GM12878 (cell line): ENCODE measurements around the gene LMBRD1. TPM values are rescaled to one million over a fixed set of nuclear protein-coding genes. Genes with fewer than 3 reads are reported as not detected.

ENCODE experiments used
- ATAC-seq: fragments of 200-7000 bp; cut with Tn5 transposase; 3 replicates; pipeline ENCODE4 v1.9.1; 2020; ENCODE audit warnings: mild to moderate bottlenecking, moderate library complexity
- BruUV-seq: library from RNA; stranded (reverse); fragments of 400-500 nt; replicated peaks from 2 replicates; lab custom pipeline; 2021; lab: Mats Ljungman, UMichigan
- CTCF ChIA-PET: fragments of 300-600 bp; sonication (Branson Sonifier 250); formaldehyde crosslinking; extraction: SDS; loops from one replicate; lab custom pipeline; 2021; ENCODE audit warnings: inconsistent platforms; lab: Yijun Ruan, JAX
- POLR2A ChIA-PET: fragments of 350-600 bp; formaldehyde crosslinking; extraction: SDS; loops from one replicate; lab custom pipeline; 2021; ENCODE audit warnings: inconsistent platforms; lab: Charles Lee
- RAD21 ChIA-PET: fragments of 300-600 bp; sonication (Branson Sonifier 250); formaldehyde crosslinking; loops from one replicate; lab custom pipeline; 2023; ENCODE audit warnings: antibody characterized with exemption; ENCODE audit not compliant: unreplicated experiment; lab: Charles Lee
- SMC1A ChIA-PET: fragments of 300-600 bp; sonication (Branson Sonifier 250); formaldehyde crosslinking; loops from one replicate; lab custom pipeline; 2023; ENCODE audit not compliant: unreplicated experiment, uncharacterized antibody; lab: Charles Lee
- DNase-seq: peaks from one replicate; pipeline ENCODE4 v3.0.0-alpha.2; 2011; ENCODE audit warnings: low read depth, low spot score
- FAIRE-seq: peaks from 3 replicates; lab custom pipeline; 2011; peaks lifted over from hg19 to GRCh38; lab: Jason Lieb, UNC
- H2AFZ ChIP-seq: 2 replicates; pipeline ENCODE4 v1.6.0; 2011; ENCODE audit warnings: low read depth, low read length, control low read depth; ENCODE audit not compliant: control insufficient read depth
- H3K27ac ChIP-seq: 2 replicates; pipeline ENCODE4 v1.5.1; 2011; ENCODE audit warnings: control low read depth; ENCODE audit not compliant: control insufficient read depth, insufficient read depth
- H3K27me3 ChIP-seq, 2 experiments: replicated peaks in 1 of 2; 2 replicates each; pipeline versions ENCODE4 v1.6.0 to v1.6.1; 2011; ENCODE audit warnings: low read length in 1 of 2; ENCODE audit not compliant: control insufficient read depth in 2 of 2, insufficient read depth in 2 of 2
- H3K36me3 ChIP-seq, 2 experiments: 2 replicates each; pipeline ENCODE4 v1.5.1; 2011; ENCODE audit warnings: low read length in 1 of 2; ENCODE audit not compliant: control insufficient read depth in 2 of 2, insufficient read depth in 2 of 2
- H3K4me1 ChIP-seq: 2 replicates; pipeline ENCODE4 v1.6.1; 2011; ENCODE audit warnings: mild to moderate bottlenecking, low read length, moderate library complexity, mixed read lengths; ENCODE audit not compliant: control insufficient read depth, insufficient read depth
- H3K4me2 ChIP-seq: 2 replicates; pipeline ENCODE4 v1.6.0; 2011; ENCODE audit warnings: control low read depth; ENCODE audit not compliant: control insufficient read depth, insufficient read depth
- H3K4me3 ChIP-seq: fragments of 200-600 bp; sonication (generic); 2 replicates; pipeline ENCODE4 v1.5.1; 2016
- H3K79me2 ChIP-seq: 2 replicates; pipeline ENCODE4 v1.6.0; 2011; ENCODE audit warnings: low read length; ENCODE audit not compliant: control insufficient read depth, insufficient read depth
- H3K9ac ChIP-seq: 2 replicates; pipeline ENCODE4 v1.8.0; 2011; ENCODE audit warnings: low read length, control low read depth, mixed read lengths; ENCODE audit not compliant: control insufficient read depth, insufficient read depth
- H3K9me3 ChIP-seq: replicated peaks from 3 replicates; pipeline ENCODE4 v1.5.1; 2011; ENCODE audit warnings: mild to moderate bottlenecking, low read length; ENCODE audit not compliant: control insufficient read depth, insufficient read depth
- H4K20me1 ChIP-seq: 2 replicates; pipeline ENCODE4 v1.6.0; 2011; ENCODE audit not compliant: control insufficient read depth, insufficient read depth
- CBX3 ChIP-seq: fragments of 200-600 bp; sonication (generic); IDR thresholded peaks from 2 replicates; pipeline ENCODE4 v1.6.1; 2016; ENCODE audit warnings: low read depth, borderline replicate concordance
- CBX5 ChIP-seq: sonication (generic); IDR thresholded peaks from 2 replicates; pipeline ENCODE4 v1.6.1; 2016; ENCODE audit warnings: low read depth, moderate library complexity, mild to moderate bottlenecking, inconsistent platforms
- ELK1 ChIP-seq: IDR thresholded peaks from 2 replicates; pipeline ENCODE4 v1.6.1; 2012; ENCODE audit warnings: low read depth, low read length, improper control_type of control experiment
- FOS ChIP-seq: IDR thresholded peaks from 3 replicates; pipeline ENCODE4 v1.6.1; 2011; ENCODE audit warnings: borderline replicate concordance; ENCODE audit not compliant: insufficient read length; ENCODE audit errors: extremely low read depth
- MTA3 ChIP-seq: IDR thresholded peaks from 2 replicates; pipeline ENCODE4 v1.6.1; 2012; ENCODE audit warnings: low read length, inconsistent platforms, borderline replicate concordance
- NR2C1 ChIP-seq: fragments of 450-650 bp; IDR thresholded peaks from 2 replicates; pipeline ENCODE4 v1.6.1; 2017; ENCODE audit warnings: antibody characterized with exemption, mild to moderate bottlenecking, moderate library complexity
- NR2C2 ChIP-seq: IDR thresholded peaks from 2 replicates; pipeline ENCODE4 v1.6.1; 2011; ENCODE audit warnings: borderline replicate concordance, low read depth; ENCODE audit not compliant: control insufficient read depth, insufficient read length
- POLR2AphosphoS2 ChIP-seq: IDR thresholded peaks from 2 replicates; pipeline ENCODE4 v1.6.1; 2011; ENCODE audit warnings: low read depth, mild to moderate bottlenecking, low read length, improper control_type of control experiment, moderate library complexity
- ZSCAN29 ChIP-seq: fragments of 450-650 bp; IDR thresholded peaks from 2 replicates; pipeline ENCODE4 v1.6.1; 2017; ENCODE audit warnings: mild to moderate bottlenecking, moderate library complexity
- WGBS: methylation state at CpG from one replicate; pipeline ENCODE4 v1.1.6; 2016; ENCODE audit warnings: low lambda C conversion rate; ENCODE audit not compliant: insufficient replicate concordance, insufficient coverage; ENCODE audit errors: missing lambda C conversion rate; 5-methylcytosine and 5-hydroxymethylcytosine counted together
- in situ Hi-C: fragments of 300-500 bp; cut with MboI; formaldehyde crosslinking; loops from 9 replicates; pipeline ENCODE4 v1.14.3; 2018; ENCODE audit warnings: mixed read lengths
- intact Hi-C: fragments of 100-400 bp; cut with micrococcal nuclease; formaldehyde crosslinking; loops from one replicate; pipeline ENCODE4 v1.14.2; 2022; ENCODE audit not compliant: unreplicated experiment
- polyA plus RNA-seq, 11 experiments: library from polyadenylated mRNA; depleted of rRNA in 4 of 11; unstranded in 6 of 11; stranded (reverse) in 5 of 11; fragments of >200 nt; fragmentation: Nextera tagmentation in 4 of 11; fragmentation: Illumina TruSeq in 1 of 11; extraction: Ambion mirVana in 4 of 11; extraction: Trizol in 1 of 11; gene quantifications; 1 replicate in 1 of 11; 2 replicates in 10 of 11; pipeline versions ENCODE4 v1.2.1 to v1.2.3, GENCODE V29; 2011 to 2016; ENCODE audit warnings: inconsistent platforms in 2 of 11, missing spikeins in 2 of 11, low read depth in 1 of 11
- total RNA-seq, 4 experiments: library from RNA; depleted of rRNA in 3 of 4; stranded (reverse); fragments of >200 nt in 3 of 4; fragmentation: Illumina TruSeq in 1 of 4; extraction: Trizol in 1 of 4; gene quantifications; 2 replicates each; pipeline versions ENCODE4 v1.2.1 to v1.2.3, GENCODE V29; 2013 to 2021
- TF ChIP-seq, protein P1 (sequence below): fragments of 450-650 bp; formaldehyde crosslinking; IDR thresholded peaks from 2 replicates; pipeline ENCODE4 v1.4.0; 2022; ENCODE audit warnings: mild to moderate bottlenecking, moderate library complexity
- TF ChIP-seq, protein P2 (sequence below): IDR thresholded peaks from 2 replicates; pipeline ENCODE4 v1.6.1; 2011; ENCODE audit warnings: borderline replicate concordance, low read depth, mild to moderate bottlenecking, moderate library complexity, mixed read lengths, low read length; ENCODE audit not compliant: insufficient read depth; ENCODE audit errors: extremely low read length

Gene LMBRD1
- total and polyA plus RNA-seq, 10 of the 15 experiments (the other 5 are each of a cell fraction or from before 2014, with no cell fraction given), result 20.0 to 82.1 (median 27.2) TPM

DNA sequence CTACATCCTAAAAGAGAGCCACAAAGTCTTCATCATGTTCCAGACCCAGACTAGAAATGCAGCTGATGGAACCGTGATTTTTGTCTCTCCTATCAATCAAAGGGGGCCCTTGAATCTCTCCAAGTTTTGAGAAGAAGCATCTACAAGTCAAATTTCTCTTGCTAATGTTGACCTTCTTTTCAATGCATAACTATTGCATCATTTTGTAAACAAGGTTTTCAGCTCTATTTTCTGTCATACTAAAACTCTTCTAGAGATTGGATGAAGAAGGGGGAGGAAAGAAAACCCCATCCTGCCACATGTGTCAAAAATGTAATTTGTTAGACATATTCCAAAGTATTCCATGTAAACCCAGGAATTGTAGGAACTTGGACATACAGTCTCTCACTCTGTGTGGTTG lies 169.2 kb downstream of the LMBRD1 start:
- FAIRE-seq (no peak), DNase-seq (no peak)
- BruUV-seq, result no TSS peak
- no peak overlapping the region for H2AFZ ChIP-seq
- intact Hi-C loops, result no loop called here
- no peak overlapping the region for H3K4me2 ChIP-seq
- H3K36me3 ChIP-seq, result no peaks in the 10 kb centered on the region
- H3K27me3 ChIP-seq, result no peaks in the 10 kb centered on the region
- POLR2A ChIA-PET, result no interaction called here
- WGBS, result 0% methylated on average over 1 of the region's 1 CpG
- CTCF ChIA-PET, result interaction anchor here (0.5 kb wide), 1 partner anchor 32 kb away, joined by 3 read pairs; no protein-coding TSS in a partner anchor
- H3K27ac ChIP-seq, result no peak overlapping the region
- H4K20me1 ChIP-seq, result no peaks in the 10 kb centered on the region
- TF ChIP-seq CBX5 (no peak), CBX3 (no peak), ZSCAN29 (no peak), POLR2AphosphoS2 (no peak), MTA3 (no peak), NR2C1 (no peak), NR2C2 (no peak)
- TF ChIP-seq, all 136 proteins: peak for 0
- Histone ChIP-seq H3K9ac (no peak overlapping the region), H3K79me2 (no peaks in the 10 kb centered on the region), H3K4me3 (no peak overlapping the region), H3K9me3 (no peaks in the 10 kb centered on the region), H3K4me1 (peaks cover 6% of the 10 kb centered on the region)
- ChIA-PET RAD21 (no interaction called here), SMC1A (no interaction called here)
- no peak for ATAC-seq
- in situ Hi-C loops, result no loop called here

DNA sequence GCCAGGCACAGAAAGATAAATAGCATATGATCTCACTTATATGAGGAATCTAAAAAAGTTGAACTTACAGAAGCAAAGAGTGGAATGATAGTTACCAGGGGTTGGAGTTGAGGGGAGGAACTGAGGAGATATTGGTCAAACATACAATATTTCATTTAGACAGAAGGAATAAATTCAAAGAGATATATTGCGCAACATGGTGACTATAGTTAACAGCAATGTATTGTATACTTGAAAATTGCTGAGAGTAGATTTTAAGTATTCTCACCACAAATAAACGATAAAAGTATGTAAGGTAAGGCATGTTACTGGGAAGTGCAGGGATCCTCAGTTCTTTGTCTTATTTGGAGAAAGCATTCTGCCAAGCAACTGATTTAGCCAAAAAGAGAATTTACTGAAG lies 171.9 kb downstream of the LMBRD1 start:
- Histone ChIP-seq H3K4me1 (no peaks in the 10 kb centered on the region), H2AFZ (no peak overlapping the region), H4K20me1 (no peaks in the 10 kb centered on the region), H3K36me3 (no peaks in the 10 kb centered on the region), H3K27me3 (no peaks in the 10 kb centered on the region), H3K9me3 (no peaks in the 10 kb centered on the region), H3K4me3 (no peak overlapping the region), H3K27ac (no peak overlapping the region), H3K79me2 (no peaks in the 10 kb centered on the region), H3K9ac (no peak overlapping the region), H3K4me2 (no peak overlapping the region)
- DNase-seq, result no peak
- POLR2A ChIA-PET, result no interaction called here
- ATAC-seq, result no peak
- CTCF ChIA-PET, result no interaction called here
- RAD21 ChIA-PET, result no interaction called here
- 49% methylated on average over 2 of the region's 2 CpGs for WGBS
- SMC1A ChIA-PET, result no interaction called here
- no peak for FAIRE-seq
- TF ChIP-seq, protein P1, sequence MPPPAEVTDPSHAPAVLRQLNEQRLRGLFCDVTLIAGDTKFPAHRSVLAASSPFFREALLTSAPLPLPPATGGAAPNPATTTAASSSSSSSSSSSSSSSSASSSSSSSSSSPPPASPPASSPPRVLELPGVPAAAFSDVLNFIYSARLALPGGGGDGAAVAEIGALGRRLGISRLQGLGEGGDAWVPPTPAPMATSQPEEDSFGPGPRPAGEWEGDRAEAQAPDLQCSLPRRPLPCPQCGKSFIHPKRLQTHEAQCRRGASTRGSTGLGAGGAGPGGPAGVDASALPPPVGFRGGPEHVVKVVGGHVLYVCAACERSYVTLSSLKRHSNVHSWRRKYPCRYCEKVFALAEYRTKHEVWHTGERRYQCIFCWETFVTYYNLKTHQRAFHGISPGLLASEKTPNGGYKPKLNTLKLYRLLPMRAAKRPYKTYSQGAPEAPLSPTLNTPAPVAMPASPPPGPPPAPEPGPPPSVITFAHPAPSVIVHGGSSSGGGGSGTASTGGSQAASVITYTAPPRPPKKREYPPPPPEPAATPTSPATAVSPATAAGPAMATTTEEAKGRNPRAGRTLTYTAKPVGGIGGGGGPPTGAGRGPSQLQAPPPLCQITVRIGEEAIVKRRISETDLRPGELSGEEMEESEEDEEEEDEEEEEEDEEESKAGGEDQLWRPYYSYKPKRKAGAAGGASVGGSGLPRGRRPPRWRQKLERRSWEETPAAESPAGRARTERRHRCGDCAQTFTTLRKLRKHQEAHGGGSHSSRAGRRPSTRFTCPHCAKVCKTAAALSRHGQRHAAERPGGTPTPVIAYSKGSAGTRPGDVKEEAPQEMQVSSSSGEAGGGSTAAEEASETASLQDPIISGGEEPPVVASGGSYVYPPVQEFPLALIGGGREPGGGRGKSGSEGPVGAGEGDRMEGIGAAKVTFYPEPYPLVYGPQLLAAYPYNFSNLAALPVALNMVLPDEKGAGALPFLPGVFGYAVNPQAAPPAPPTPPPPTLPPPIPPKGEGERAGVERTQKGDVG, result no peak
- no peak for TF ChIP-seq FOS
- no peak for TF ChIP-seq ELK1
- TF ChIP-seq, protein P2, sequence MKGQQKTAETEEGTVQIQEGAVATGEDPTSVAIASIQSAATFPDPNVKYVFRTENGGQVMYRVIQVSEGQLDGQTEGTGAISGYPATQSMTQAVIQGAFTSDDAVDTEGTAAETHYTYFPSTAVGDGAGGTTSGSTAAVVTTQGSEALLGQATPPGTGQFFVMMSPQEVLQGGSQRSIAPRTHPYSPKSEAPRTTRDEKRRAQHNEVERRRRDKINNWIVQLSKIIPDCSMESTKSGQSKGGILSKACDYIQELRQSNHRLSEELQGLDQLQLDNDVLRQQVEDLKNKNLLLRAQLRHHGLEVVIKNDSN, result no peak
- no TSS peak for BruUV-seq
- in situ Hi-C loops, result no loop called here
- intact Hi-C loops, result no loop called here
